VCaP (cell line): ENCODE data around the gene TMEM63A.

Experiments
- H3K27ac ChIP-seq: fragments of 450-650 bp; 2 replicates; pipeline ENCODE4 v1.5.1; 2017
- TF ChIP-seq, protein P1 (sequence below): fragments of 450-650 bp; conservative IDR thresholded peaks from 2 replicates; pipeline ENCODE4 v1.5.1; 2017; ENCODE audit warnings: mild to moderate bottlenecking, moderate library complexity

TMEM63A gene

DNA sequence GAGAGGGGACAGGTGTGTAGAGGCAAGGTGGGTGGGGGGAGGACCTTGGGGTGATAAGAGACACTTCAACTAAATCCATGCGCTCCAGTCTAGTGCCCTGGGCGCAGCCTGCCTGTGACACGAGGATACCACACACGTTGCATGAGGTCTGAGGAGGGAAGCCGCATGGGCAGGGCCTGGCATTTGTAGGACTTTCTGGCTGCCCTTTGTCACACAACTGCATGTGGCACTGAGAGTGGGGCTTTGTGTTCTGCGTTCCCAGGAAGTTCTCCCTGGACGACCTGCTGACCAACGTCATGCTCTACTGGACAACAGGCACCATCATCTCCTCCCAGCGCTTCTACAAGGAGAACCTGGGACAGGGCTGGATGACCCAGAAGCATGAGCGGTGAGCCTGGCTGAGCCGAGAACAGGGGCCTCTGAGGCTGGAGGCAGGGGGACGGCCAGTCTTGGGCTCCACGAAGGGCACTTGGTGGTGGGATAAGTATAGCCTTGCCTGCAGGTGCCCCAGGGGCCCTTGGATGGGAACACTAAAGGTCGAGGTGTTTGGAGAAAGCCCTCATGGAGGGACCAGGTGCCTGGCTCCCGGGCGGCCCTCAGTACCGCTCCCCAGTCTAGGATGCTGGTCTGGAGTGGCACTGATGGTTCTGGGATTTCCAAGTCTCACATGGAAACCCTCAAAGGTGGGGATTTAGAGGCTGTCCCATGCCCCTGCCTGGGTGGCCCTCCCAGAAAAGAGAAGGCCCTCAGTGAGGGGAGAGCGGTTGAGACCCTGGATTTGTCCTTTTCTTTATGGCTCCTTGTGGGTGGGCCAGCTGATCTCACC is 37.7 kb downstream of the TMEM63A start:
- H3K27ac ChIP-seq = no peak overlapping the region
- TF ChIP-seq, protein P1, sequence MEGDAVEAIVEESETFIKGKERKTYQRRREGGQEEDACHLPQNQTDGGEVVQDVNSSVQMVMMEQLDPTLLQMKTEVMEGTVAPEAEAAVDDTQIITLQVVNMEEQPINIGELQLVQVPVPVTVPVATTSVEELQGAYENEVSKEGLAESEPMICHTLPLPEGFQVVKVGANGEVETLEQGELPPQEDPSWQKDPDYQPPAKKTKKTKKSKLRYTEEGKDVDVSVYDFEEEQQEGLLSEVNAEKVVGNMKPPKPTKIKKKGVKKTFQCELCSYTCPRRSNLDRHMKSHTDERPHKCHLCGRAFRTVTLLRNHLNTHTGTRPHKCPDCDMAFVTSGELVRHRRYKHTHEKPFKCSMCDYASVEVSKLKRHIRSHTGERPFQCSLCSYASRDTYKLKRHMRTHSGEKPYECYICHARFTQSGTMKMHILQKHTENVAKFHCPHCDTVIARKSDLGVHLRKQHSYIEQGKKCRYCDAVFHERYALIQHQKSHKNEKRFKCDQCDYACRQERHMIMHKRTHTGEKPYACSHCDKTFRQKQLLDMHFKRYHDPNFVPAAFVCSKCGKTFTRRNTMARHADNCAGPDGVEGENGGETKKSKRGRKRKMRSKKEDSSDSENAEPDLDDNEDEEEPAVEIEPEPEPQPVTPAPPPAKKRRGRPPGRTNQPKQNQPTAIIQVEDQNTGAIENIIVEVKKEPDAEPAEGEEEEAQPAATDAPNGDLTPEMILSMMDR = no peak

DNA sequence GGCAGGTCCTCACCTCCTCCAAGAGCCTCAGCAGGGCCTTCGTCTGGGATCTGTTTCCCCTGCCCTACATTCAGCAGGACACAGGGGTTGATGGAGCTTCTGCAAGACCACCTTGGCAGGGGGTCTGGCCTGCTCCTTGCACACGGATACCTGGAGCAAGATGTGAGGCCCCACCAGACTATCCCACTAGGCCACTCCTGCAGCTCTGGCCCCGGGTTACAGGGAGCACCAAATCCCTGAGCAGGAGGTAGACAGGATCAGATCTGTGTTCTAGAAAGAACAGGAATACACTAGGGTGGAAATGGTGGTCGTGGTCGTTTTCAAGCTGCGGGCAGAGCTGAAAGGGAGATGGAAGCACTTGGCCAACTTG is 38.8 kb downstream of the TMEM63A start:
- no peak overlapping the region for H3K27ac ChIP-seq
- TF ChIP-seq, protein P1 = no peak

DNA sequence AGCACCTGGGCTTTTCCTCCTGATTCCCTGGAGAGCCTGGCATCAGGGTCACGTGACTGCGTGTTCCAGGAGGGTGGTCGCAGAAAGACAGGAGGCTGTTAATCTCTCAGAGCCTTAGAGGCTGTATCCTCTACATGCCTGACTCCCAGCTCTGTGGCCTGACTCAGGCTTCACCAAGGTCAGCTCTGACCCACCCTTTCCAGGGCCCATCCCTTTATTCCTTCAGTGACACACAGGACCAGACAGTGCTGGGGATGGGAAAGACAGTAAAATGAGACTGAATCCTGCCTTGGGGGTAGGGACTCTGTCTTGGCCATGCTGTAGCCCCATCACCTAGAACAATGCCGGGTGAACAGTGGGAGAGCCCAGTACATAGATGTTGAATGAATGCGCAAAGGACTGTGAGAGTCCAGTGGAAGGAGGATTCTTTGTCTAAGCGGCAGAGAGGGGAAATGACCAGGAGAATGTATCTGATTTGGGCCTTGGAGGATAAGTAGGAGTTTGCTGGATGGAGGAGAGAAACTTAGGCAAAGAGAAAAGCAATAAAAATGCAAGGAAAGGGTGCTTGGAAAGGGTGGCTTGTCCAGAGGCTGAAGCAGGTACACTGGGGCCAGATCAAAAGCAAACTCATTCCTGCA is 39.3 kb downstream of the TMEM63A start:
- TF ChIP-seq, protein P1 = no peak
- no peak overlapping the region for H3K27ac ChIP-seq

DNA sequence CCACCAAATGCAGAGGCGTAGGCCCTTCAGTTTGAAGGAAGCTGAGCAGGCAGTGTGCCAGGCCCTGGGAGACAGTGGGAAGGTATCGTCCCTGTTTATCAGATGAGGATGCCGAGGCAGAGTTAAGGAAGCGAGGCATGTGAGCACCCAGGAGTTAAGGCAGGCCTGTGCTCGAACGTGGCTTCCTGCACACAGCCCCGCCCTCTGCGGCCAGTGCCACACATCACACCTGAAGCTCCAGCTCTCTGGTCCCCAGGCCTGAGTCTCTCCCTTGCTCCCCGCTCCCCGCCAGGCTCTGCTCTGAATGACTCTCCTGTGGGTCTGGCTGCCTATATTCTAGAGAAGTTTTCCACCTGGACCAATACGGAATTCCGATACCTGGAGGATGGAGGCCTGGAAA is 40.1 kb downstream of the TMEM63A start:
- TF ChIP-seq, protein P1 = no peak
- no peak overlapping the region for H3K27ac ChIP-seq

DNA sequence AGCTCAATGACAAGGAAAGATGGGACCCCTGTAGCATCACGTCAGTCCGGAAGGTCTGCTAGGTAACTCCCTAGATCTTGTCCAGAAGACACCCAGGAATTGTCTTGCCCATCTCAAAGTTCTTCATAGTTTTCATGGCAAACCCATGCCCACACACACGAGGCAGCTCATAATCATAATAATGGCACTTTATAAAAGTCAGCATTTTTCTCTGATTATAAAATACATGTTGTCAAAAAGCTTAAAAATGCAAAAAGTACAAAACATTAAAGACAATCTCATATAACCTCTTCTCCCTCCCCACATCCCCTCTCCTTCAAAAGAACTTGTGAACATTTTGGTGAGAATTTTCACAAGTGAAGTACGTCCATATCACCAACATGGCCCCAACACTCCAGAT is 41.5 kb downstream of the TMEM63A start:
- H3K27ac ChIP-seq = no peak overlapping the region
- TF ChIP-seq, protein P1 = no peak

DNA sequence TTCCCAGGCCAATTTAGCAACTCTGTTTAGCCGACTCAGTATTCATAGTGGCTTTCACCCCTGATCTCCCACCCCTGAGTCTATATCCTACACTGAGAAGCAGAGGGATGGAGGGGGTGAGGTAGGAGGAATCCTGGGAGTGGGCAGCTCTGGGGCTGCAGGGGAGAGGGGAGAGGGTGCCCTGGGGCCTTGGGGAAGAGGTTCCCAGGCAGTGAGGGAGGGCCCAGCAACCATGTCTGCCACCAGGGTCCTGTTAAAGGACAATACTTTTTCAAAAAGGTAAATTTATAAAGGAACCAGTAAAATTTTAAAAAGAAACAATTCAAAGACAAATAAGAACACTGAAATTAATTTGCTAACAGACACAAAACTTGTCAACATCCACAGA is 42.0 kb downstream of the TMEM63A start:
- H3K27ac ChIP-seq = no peak overlapping the region
- TF ChIP-seq, protein P1 = no peak

DNA sequence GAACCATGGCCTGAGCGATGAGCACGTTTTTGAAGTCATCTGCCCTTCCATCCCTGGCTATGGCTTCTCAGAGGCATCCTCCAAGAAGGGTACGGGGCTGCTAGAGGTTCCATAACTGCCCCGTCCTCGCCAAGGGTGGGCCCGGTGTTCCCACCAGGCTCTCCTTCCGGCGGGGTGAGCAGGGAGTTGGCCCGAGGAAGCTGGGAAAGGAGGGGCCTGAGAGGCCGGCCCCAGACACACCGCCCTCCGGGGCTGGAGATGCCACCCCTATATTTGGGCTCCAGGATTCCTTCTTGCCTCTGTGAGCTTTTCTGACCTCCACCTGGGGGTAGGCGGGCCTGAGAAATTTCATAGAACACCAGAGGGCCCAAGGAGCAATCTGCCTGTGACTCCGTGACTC is 43.4 kb downstream of the TMEM63A start:
- TF ChIP-seq, protein P1 = no peak
- no peak overlapping the region for H3K27ac ChIP-seq

DNA sequence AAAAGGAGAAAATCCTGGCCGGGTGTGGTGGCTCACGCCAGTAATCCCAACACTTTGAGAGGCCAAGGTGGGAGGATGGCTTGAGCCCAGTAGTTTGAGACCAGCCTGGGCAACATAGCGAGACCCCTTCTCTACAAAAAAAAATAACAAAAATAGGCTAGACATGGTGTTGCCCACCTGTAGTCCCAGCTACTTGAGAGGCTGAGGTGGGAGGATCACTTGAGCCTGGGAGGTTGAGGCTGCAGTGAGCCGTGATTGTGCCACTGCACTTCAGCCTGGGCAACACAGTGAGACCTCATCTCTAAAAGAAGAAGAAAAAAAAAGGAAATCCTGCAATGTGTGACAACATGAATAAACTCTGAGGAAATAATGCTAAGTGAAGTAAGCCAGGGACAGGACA is 45.9 kb downstream of the TMEM63A start:
- peak overlapping the region; percentile 66 for H3K27ac ChIP-seq
